ENCODE measurements around the gene ZNF750. TPM values are rescaled to one million over a fixed set of nuclear protein-coding genes. Genes with fewer than 3 reads are reported as not detected.

Gene ZNF750
- total and polyA plus RNA-seq, 2 experiments from 2014 or later, result 0.13 to 0.17 TPM

- peaks cover 60% of the 10 kb centered on the region for H3K79me2 ChIP-seq (replicated peaks; ENCODE audit: insufficient read depth)
- H3K27ac ChIP-seq (ENCODE audit: low read depth), result no peak overlapping the region
- H3K36me3 ChIP-seq (ENCODE audit: insufficient read depth), result no peaks in the 10 kb centered on the region
- Mint-ChIP-seq H3K4me1 (peaks cover 39% of the 10 kb centered on the region), H3K27me3 (ENCODE audit: insufficient read depth, low read depth, poor library complexity) (peaks cover 10% of the 10 kb centered on the region), H3K4me3 (no peak overlapping the region), H3K36me3 (ENCODE audit: low read depth) (peaks cover 3% of the 10 kb centered on the region; the same call in 1 of the 3 replicates), H3K9me3 (no peaks in the 10 kb centered on the region), H3K27ac (peak overlapping the region; percentile 78)
- no peak overlapping the region for H3K4me3 ChIP-seq
- H2AFZ ChIP-seq, result no peak overlapping the region
- 0 out of 2 replicates have a peak, but pooled peaks cover 5% of the 10 kb centered on the region for H4K20me1 ChIP-seq (replicated peaks; ENCODE audit: insufficient read depth)
- no peaks in the 10 kb centered on the region for H3K4me1 ChIP-seq (ENCODE audit: insufficient read depth)
- DNase-seq (ENCODE audit: low spot score) (no peak), ATAC-seq (no peak)
- no peaks in the 10 kb centered on the region for H3K27me3 ChIP-seq (ENCODE audit: insufficient read depth)
- H3F3A ChIP-seq (replicated peaks; ENCODE audit: low read depth), result no peaks in the 10 kb centered on the region
- no peaks in the 10 kb centered on the region for H3K9me2 ChIP-seq (ENCODE audit: insufficient read depth)
- no peak for TF ChIP-seq POLR2AphosphoS5 (IDR thresholded peaks at IDR 0.05; ENCODE audit: low read depth)
- TF ChIP-seq ZNF331 (CRISPR knock-in tag; IDR thresholded peaks at IDR 0.05; ENCODE audit: low read depth), result no peak
- TF ChIP-seq REST (IDR thresholded peaks at IDR 0.05; ENCODE audit: unreplicated experiment), result no peak
- TF ChIP-seq CREB1 (CRISPR knock-in tag; IDR thresholded peaks at IDR 0.05; ENCODE audit: low read depth), result no peak
- no peak for TF ChIP-seq ZNF114 (CRISPR knock-in tag; IDR thresholded peaks at IDR 0.05)
- no peak for TF ChIP-seq JUNB (IDR thresholded peaks at IDR 0.05; ENCODE audit: unreplicated experiment)
- no peak for TF ChIP-seq ZNF462 (CRISPR knock-in tag; IDR thresholded peaks at IDR 0.05)
- no peak for TF ChIP-seq STAT1 (IDR thresholded peaks at IDR 0.05; ENCODE audit: unreplicated experiment)
- no peak for TF ChIP-seq EZH2 (IDR thresholded peaks at IDR 0.05; ENCODE audit: low read depth, unreplicated experiment)
- no peak for TF ChIP-seq CTCF (conservative IDR thresholded peaks at IDR 0.05; ENCODE audit: low read depth in 2 of 2)
- TF ChIP-seq ETS1 (IDR thresholded peaks at IDR 0.05), result no peak
- no peak for TF ChIP-seq EZH2phosphoT487 (IDR thresholded peaks at IDR 0.05; ENCODE audit: unreplicated experiment)
- TF ChIP-seq NANOG (IDR thresholded peaks at IDR 0.05; ENCODE audit: borderline replicate concordance), result no peak
- H3K4me2 ChIP-seq, result no peak overlapping the region
Measured at GRCh38 chr17:82863941-82864712, 24.3 kb upstream of the ZNF750 start.

Measured in GM23338 (cell line).